Erythroblast (primary cell): Measurements from ENCODE around the gene MTIF3.

Source experiments
- GATA1 ChIP-seq: IDR thresholded peaks from 2 replicates; pipeline ENCODE4 v1.6.1; 2011; ENCODE audit warnings: low read depth, mild to moderate bottlenecking, control low read depth, low read length, moderate library complexity
- POLR2A ChIP-seq: IDR thresholded peaks from 2 replicates; pipeline ENCODE4 v1.6.1; 2011; ENCODE audit warnings: mild to moderate bottlenecking, low read length

GRCh38 chr13:27470075-27470820 lies 19.9 kb upstream of the MTIF3 start:
- TF ChIP-seq POLR2A (no peak), GATA1 (no peak)
